H1 (cell line): ENCODE results near the gene LYRM7. TPM values are rescaled to one million over a fixed set of nuclear protein-coding genes. Genes with fewer than 3 reads are reported as not detected.
A peak's percentile ranks its signal among the peaks of the same experiment; 100 is the strongest.

ENCODE experiments used
- CBX5 ChIP-seq: fragments of 300-800, 300-1000 bp; sonication (generic); IDR thresholded peaks from 2 replicates; pipeline ENCODE4 v1.7.1; 2016; ENCODE audit warnings: antibody characterized with exemption, low read length, low read depth
- CBX8 ChIP-seq: fragments of 300-800, 300-1000 bp; sonication (generic); IDR thresholded peaks from 2 replicates; pipeline ENCODE4 v1.7.1; 2016; ENCODE audit warnings: low read depth, low read length, borderline replicate concordance
- CHD1 ChIP-seq: IDR thresholded peaks from 2 replicates; pipeline ENCODE4 v1.6.1; 2012; ENCODE audit warnings: low read depth, low read length, improper control_type of control experiment
- CREB1 ChIP-seq: IDR thresholded peaks from 2 replicates; pipeline ENCODE4 v1.6.1; 2012; ENCODE audit warnings: inconsistent platforms
- CTBP2 ChIP-seq: IDR thresholded peaks from 2 replicates; pipeline ENCODE4 v1.7.0; 2011; ENCODE audit warnings: borderline replicate concordance, mild to moderate bottlenecking, moderate library complexity, mixed read lengths, low read length; ENCODE audit not compliant: insufficient read depth, insufficient read length
- FOSL1 ChIP-seq: IDR thresholded peaks from 2 replicates; pipeline ENCODE4 v1.6.1; 2011; ENCODE audit warnings: mild to moderate bottlenecking, low read depth, low read length, moderate library complexity; ENCODE audit not compliant: insufficient read depth
- GABPA ChIP-seq: IDR thresholded peaks from 2 replicates; pipeline ENCODE4 v1.6.1; 2011; ENCODE audit warnings: mild to moderate bottlenecking, low read length, moderate library complexity, borderline replicate concordance; ENCODE audit not compliant: insufficient read depth
- KDM5A ChIP-seq: fragments of 200-600 bp; IDR thresholded peaks from 2 replicates; pipeline ENCODE4 v1.7.1; 2012; ENCODE audit warnings: mild to moderate bottlenecking, low read length, inconsistent platforms, mixed read lengths
- PHF8 ChIP-seq: fragments of 200-600 bp; sonication (generic); conservative IDR thresholded peaks from 2 replicates; pipeline ENCODE4 v1.7.1; 2012; ENCODE audit warnings: low read depth, mild to moderate bottlenecking, inconsistent platforms, low read length, moderate library complexity
- POLR2A ChIP-seq, 2 experiments: IDR thresholded peaks; 1 replicate in 1 of 2; 2 replicates in 1 of 2; pipeline ENCODE4 v1.6.1; 2011; ENCODE audit warnings: low read depth in 2 of 2, low read length in 2 of 2, mild to moderate bottlenecking in 2 of 2; ENCODE audit errors: control extremely low read depth in 1 of 2
- POU5F1 ChIP-seq: IDR thresholded peaks from 2 replicates; pipeline ENCODE4 v1.6.1; 2011; ENCODE audit warnings: low read depth, mild to moderate bottlenecking, low read length, moderate library complexity
- RAD21 ChIP-seq, 2 experiments: IDR thresholded peaks in 1 of 2; conservative IDR thresholded peaks in 1 of 2; 2 replicates each; pipeline ENCODE4 v1.6.1; 2011; ENCODE audit warnings: low read depth in 2 of 2, low read length in 2 of 2, improper control_type of control experiment in 1 of 2, inconsistent platforms in 1 of 2, mild to moderate bottlenecking in 1 of 2, moderate library complexity in 1 of 2
- SAP30 ChIP-seq: fragments of 300-600 bp; sonication (generic); IDR thresholded peaks from 2 replicates; pipeline ENCODE4 v1.7.1; 2012; ENCODE audit warnings: low read length, moderate library complexity, mild to moderate bottlenecking, inconsistent platforms; ENCODE audit not compliant: insufficient read depth, insufficient replicate concordance
- SIN3A ChIP-seq, 2 experiments: IDR thresholded peaks in 1 of 2; conservative IDR thresholded peaks in 1 of 2; 2 replicates each; pipeline ENCODE4 v1.6.1; 2011 to 2012; ENCODE audit warnings: low read length in 2 of 2, improper control_type of control experiment in 1 of 2, low read depth in 1 of 2, mild to moderate bottlenecking in 1 of 2
- SIRT6 ChIP-seq: IDR thresholded peaks from one replicate; pipeline ENCODE4 v1.7.1; 2012; ENCODE audit warnings: low read length, inconsistent platforms
- SIX5 ChIP-seq: IDR thresholded peaks from 2 replicates; pipeline ENCODE4 v1.6.1; 2011; ENCODE audit warnings: mild to moderate bottlenecking, low read depth, low read length
- SP4 ChIP-seq: IDR thresholded peaks from 2 replicates; pipeline ENCODE4 v1.6.1; 2012; ENCODE audit warnings: low read length, inconsistent platforms
- SUZ12 ChIP-seq: fragments of 200-600 bp; sonication (generic); IDR thresholded peaks from 2 replicates; pipeline ENCODE4 v1.6.1; 2012; ENCODE audit warnings: mild to moderate bottlenecking, inconsistent platforms, low read length, moderate library complexity, mixed read lengths
- polyA plus RNA-seq, 7 experiments: library from polyadenylated mRNA; depleted of rRNA in 3 of 7; stranded (reverse) in 5 of 7; unstranded in 2 of 7; fragments of >200 nt in 5 of 7; fragments of 200-250 nt in 2 of 7; gene quantifications; 1 replicate in 5 of 7; 2 replicates in 1 of 7; 4 replicates in 1 of 7; pipeline versions ENCODE4 v1.2.1 to v1.2.3, GENCODE V29; 2011 to 2013; ENCODE audit warnings: missing spikeins in 2 of 7, mixed read lengths in 2 of 7
- total RNA-seq: library from RNA; stranded (reverse); fragmentation: NEBNext Ultra II Directional; extraction: Animal tissue kit (Norgen Biotek cat#: 25700); gene quantifications from 2 replicates; pipeline ENCODE4 v1.2.1, GENCODE V29; 2021
- TF ChIP-seq, protein P1 (sequence below): IDR thresholded peaks from 2 replicates; pipeline ENCODE4 v1.6.1; 2012; ENCODE audit warnings: low read length, inconsistent platforms
- TF ChIP-seq, protein P2 (sequence below): IDR thresholded peaks from 2 replicates; pipeline ENCODE4 v1.6.1; 2011; ENCODE audit warnings: low read depth, mild to moderate bottlenecking, low read length; ENCODE audit not compliant: insufficient read depth
- TF ChIP-seq, protein P3 (sequence below): IDR thresholded peaks from 2 replicates; pipeline ENCODE4 v1.6.1; 2012; ENCODE audit warnings: inconsistent platforms

LYRM7 gene
- total and polyA plus RNA-seq, 2 of the 8 experiments (the other 6 are each of a cell fraction or from before 2014, with no cell fraction given): 1.9 to 12.6 TPM

- TF ChIP-seq, protein P1, sequence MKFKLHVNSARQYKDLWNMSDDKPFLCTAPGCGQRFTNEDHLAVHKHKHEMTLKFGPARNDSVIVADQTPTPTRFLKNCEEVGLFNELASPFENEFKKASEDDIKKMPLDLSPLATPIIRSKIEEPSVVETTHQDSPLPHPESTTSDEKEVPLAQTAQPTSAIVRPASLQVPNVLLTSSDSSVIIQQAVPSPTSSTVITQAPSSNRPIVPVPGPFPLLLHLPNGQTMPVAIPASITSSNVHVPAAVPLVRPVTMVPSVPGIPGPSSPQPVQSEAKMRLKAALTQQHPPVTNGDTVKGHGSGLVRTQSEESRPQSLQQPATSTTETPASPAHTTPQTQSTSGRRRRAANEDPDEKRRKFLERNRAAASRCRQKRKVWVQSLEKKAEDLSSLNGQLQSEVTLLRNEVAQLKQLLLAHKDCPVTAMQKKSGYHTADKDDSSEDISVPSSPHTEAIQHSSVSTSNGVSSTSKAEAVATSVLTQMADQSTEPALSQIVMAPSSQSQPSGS: no peak
- TF ChIP-seq SP4 (no peak), RAD21 (IDR thresholded peaks at IDR 0.05 in 1 of 2, conservative IDR thresholded peaks at IDR 0.05 in 1 of 2; ENCODE audit: low read depth in 2 of 2, low read length in 2 of 2) (peak in 1 of 2 experiments; percentile 7; a peak in 1 of 4 replicates), SIN3A (conservative IDR thresholded peaks at IDR 0.05 in 1 of 2, IDR thresholded peaks at IDR 0.05 in 1 of 2; ENCODE audit: low read depth in 1 of 2, low read length in 2 of 2) (peak; percentile 65 to 89; a peak in 2 of 4 replicates), FOSL1 (no peak), KDM5A (peak; percentile 40; the same call in 1 of the 2 replicates), POLR2A (IDR thresholded peaks at IDR 0.05; ENCODE audit: control extremely low read depth in 1 of 2, low read depth in 2 of 2, low read length in 2 of 2) (peak; percentile 80 to 94), PHF8 (peak; percentile 55), SAP30 (peak; percentile 95), CREB1 (peak; percentile 95), CBX5 (no peak), POU5F1 (no peak), CTBP2 (peak; percentile 38), CBX8 (no peak), GABPA (peak; percentile 94), SUZ12 (no peak), SIX5 (no peak), SIRT6 (no peak), CHD1 (no peak; the same call in 1 of the 2 replicates)
- TF ChIP-seq, protein P2, sequence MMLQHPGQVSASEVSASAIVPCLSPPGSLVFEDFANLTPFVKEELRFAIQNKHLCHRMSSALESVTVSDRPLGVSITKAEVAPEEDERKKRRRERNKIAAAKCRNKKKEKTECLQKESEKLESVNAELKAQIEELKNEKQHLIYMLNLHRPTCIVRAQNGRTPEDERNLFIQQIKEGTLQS: 0 out of 2 replicates have a peak, but pooled peaks have one; percentile 38
- TF ChIP-seq, protein P3, sequence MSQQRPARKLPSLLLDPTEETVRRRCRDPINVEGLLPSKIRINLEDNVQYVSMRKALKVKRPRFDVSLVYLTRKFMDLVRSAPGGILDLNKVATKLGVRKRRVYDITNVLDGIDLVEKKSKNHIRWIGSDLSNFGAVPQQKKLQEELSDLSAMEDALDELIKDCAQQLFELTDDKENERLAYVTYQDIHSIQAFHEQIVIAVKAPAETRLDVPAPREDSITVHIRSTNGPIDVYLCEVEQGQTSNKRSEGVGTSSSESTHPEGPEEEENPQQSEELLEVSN: peak; percentile 63
Observed at GRCh38 chr5:131170540-131171275, at the start of gene LYRM7 (continued).
